Heart left ventricle (tissue), 13 donors: ENCODE results near the gene ALKBH7.

Experiments used
- POLR2A ChIP-seq, 2 donors: fragments of 450-650 bp; IDR thresholded peaks; one replicate each; pipeline ENCODE4 v1.6.1; 2017; ENCODE audit warnings: antibody characterized with exemption in 2 of 2, mild to moderate bottlenecking in 2 of 2, moderate library complexity in 2 of 2
- TF ChIP-seq, protein P1 (sequence below), 12 donors: fragments of 200-600 bp; sonication (generic) in 4 of 12; IDR thresholded peaks; one replicate each; pipeline versions ENCODE4 v1.5.0 to v1.8.0; 2018 to 2022; ENCODE audit warnings: antibody characterized with exemption in 12 of 12, mild to moderate bottlenecking in 5 of 12
- donor health status: ischemic (EF 13 %, LVEDD 7.1; RV severe dilation, severe dysfunction).
- donor health status: DM: no; HTN: yes; CAD: no.
- donor health status: DM: no; HTN: no; CAD: no.
- donor health status: ischemic (EF 25% LVEDD 6.9; RV normal size, moderate dysfunction).
- donor health status: ischemic (EF 25% LVEDD 5.7; RV mildly dilated, moderate dysfunction).
- donor health status: ischemic (EF 35%, LVEDD 5.7; RV mildly dilated, moderate dysfunction).
- donor health status: nonischemic (EF 11% LVEDD 7.7; RV severe dilation, severe dysfunction).
- donor health status: DM: yes; HTN: yes; CAD: no.
- donor health status: PGD.
- donor health status: ischemic (EF 29% LVEDD 5.4; RV normal size, mild dysfunction).
- donor health status: nonischemic (EF 23%, LVEDD 6.1; RV moderate dilation, normal function).

DNA sequence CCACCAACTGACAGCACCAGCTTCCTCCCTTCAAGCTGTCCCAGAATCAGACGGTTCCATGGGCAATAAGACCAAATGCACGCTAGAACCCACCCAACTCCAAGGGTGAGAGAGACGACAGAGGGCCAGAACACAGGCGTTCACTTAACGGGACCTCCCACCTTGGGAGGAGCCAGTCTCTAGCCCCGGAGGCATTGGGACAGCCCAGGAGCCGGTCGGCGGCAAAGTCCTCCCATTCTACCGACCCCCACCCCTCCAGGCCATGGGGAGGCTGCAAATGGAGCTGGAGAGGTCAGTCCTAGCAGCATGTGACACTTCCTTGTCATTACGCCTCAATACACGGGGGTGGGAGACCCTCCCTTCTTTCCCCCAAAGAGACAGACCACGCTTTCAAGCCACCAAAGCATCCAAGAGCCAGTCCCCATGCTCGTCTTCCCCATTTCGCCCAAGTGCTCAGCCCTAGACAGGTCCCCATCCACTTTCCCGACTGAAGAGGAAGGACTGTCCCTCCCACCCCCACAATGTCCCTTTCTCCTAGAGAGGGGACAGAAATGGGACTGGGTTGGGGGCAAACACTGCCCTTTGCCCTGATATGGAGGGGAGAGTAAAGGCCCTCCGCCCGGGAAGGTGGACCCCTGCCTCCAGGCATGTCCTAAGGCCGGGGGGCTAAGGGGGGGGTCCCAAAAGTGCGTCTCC is 51.1 kb downstream of the ALKBH7 start:
- TF ChIP-seq, protein P1, sequence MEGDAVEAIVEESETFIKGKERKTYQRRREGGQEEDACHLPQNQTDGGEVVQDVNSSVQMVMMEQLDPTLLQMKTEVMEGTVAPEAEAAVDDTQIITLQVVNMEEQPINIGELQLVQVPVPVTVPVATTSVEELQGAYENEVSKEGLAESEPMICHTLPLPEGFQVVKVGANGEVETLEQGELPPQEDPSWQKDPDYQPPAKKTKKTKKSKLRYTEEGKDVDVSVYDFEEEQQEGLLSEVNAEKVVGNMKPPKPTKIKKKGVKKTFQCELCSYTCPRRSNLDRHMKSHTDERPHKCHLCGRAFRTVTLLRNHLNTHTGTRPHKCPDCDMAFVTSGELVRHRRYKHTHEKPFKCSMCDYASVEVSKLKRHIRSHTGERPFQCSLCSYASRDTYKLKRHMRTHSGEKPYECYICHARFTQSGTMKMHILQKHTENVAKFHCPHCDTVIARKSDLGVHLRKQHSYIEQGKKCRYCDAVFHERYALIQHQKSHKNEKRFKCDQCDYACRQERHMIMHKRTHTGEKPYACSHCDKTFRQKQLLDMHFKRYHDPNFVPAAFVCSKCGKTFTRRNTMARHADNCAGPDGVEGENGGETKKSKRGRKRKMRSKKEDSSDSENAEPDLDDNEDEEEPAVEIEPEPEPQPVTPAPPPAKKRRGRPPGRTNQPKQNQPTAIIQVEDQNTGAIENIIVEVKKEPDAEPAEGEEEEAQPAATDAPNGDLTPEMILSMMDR (IDR thresholded peaks at IDR 0.05): no peak
- TF ChIP-seq POLR2A (IDR thresholded peaks at IDR 0.05): no peak
